GM12892 (cell line): Measurements from ENCODE around the gene SLC30A10.
"Not testable (repeated sequence)": the region's sequence is repeated elsewhere in the genome, so short reads cannot be mapped to it uniquely, and the experiment has no call there.

ENCODE experiments used
- DNase-seq: peaks from one replicate; pipeline ENCODE4 v3.0.0; 2011; ENCODE audit not compliant: insufficient read length
- FAIRE-seq: peaks from 2 replicates; lab custom pipeline; 2011; peaks lifted over from hg19 to GRCh38; lab: Jason Lieb, UNC
- POLR2A ChIP-seq: IDR thresholded peaks from 2 replicates; pipeline ENCODE4 v1.6.1; 2011; ENCODE audit warnings: low read depth, low read length, control low read depth
- POLR2AphosphoS5 ChIP-seq: IDR thresholded peaks from 2 replicates; pipeline ENCODE4 v1.6.1; 2011; ENCODE audit warnings: low read depth, low read length, control low read depth
- TAF1 ChIP-seq: IDR thresholded peaks from 2 replicates; pipeline ENCODE4 v1.6.1; 2011; ENCODE audit warnings: low read depth, mild to moderate bottlenecking, control low read depth, low read length, borderline replicate concordance

SLC30A10 gene

DNA sequence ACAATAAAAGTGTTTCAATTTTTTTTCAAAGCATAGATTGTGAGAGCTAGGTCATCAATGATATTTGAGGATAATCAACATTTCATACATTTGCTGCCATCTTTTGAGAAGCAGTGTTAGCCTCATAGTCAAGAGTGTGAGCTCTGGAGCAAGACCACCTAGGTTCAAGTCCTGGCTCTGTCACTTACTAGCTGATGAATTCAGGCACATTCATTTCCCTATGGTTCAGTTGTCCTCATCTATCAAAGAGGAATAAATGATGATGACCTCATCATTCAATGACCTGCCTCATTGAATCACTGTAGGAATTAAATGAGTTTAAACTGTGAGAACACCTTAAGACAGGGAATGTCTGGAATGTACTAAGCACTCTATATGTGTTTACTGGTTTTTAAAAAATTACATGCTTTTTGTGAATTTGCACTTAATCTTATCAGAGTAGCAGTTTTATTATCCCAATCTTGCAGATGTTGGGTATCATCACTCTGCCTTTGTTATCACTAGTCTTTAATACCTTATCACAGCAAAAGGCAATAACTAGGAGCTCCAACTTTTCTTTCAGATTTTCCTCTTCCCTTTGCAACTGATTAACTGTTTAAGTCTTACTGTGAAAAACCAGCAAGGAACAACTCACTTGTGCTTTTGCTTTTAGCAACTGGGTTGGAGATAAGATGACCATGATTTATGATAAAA is 47.4 kb downstream of the SLC30A10 start:
- TF ChIP-seq POLR2AphosphoS5 (no peak), POLR2A (no peak), TAF1 (no peak)
- FAIRE-seq (no peak), DNase-seq (no peak)

DNA sequence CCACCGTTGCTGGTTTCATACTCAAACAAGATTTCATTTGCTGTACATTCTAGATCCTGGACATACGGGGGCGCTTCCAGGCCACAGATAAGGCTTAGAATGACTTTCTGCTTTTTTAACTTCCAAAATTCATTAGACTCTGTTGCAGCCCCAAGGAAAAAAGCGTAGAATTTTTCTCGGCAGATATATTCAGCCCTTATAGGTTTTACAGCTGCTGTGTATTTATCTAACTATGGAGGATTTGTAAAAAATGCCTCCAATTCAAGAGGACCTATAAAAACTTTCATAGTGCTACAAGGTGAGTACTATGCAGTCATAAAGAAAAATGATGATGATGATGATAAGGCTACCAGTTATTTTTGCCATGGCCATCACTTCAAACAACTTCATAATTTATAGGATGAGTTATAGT is 51.6 kb downstream of the SLC30A10 start:
- TF ChIP-seq POLR2AphosphoS5 = no peak
- TF ChIP-seq POLR2A = no peak
- no peak for TF ChIP-seq TAF1
- FAIRE-seq (no peak), DNase-seq (no peak)

DNA sequence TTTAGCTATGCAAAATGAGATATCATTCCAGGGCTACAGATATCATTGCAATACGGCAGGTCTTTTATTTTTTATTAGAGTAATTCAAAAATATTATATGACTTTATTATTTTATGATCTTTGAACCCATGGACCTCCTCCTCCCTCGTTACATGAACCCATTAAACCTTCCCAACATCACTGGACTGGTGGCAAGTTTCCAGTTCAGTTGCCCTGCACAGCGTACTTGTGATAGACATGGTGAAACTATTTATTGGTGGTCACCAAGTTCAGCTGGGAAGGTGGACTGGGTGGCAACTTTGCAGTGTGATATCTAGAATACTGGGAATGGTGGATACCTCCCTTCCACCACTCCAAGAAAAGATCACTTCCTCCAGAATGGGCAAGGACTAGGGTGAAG is 52.5 kb downstream of the SLC30A10 start:
- no peak for FAIRE-seq
- DNase-seq = no peak
- no peak for TF ChIP-seq POLR2AphosphoS5
- no peak for TF ChIP-seq TAF1
- TF ChIP-seq POLR2A = no peak

DNA sequence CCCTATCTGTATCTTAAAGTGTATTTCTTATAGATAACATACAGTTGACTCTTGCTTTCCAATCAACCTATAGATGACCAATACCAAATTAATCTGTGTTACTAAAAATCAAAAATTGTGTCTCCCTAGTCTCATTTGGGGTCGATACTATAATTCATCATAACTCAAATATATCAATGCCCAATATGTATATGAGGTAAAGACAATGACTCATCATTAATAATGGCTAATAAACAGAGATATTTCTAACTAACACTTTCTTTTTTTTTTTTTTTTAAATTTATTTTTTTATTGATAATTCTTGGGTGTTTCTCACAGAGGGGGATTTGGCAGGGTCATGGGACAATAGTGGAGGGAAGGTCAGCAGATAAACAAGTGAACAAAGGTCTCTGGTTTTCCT is 55.8 kb downstream of the SLC30A10 start:
- not testable (repeated sequence) for DNase-seq, FAIRE-seq

DNA sequence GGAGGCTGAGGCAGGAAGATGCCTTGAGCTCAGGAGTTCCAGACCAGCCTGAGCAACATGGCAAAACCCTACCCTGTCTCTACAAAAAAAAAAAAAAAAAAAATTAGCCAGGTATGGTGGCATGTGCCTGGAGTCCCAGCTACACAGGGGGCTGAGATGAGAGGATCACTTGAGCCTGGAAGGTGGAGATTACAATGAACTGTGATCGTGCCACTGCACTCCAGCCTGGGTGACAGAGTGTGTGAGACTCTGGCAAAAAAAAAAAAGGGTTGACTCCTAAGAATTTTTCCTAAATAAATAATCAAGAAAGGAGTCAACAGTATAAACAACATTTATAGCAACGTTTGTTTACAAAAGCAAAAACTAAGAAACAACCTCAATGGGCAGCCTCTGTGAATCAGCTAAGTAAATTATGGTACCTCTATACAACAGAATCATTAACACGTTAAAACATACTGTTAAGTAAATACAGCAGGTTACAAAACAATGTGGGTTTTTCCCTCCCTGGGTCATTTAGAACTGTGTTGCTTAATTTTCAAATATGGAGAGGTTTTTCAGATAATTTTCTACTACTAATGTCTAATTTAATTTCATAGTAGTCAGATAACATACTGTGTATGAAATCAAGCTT is 56.8 kb downstream of the SLC30A10 start:
- FAIRE-seq = no peak
- TF ChIP-seq TAF1 (no peak), POLR2AphosphoS5 (no peak), POLR2A (no peak)
- DNase-seq = no peak

DNA sequence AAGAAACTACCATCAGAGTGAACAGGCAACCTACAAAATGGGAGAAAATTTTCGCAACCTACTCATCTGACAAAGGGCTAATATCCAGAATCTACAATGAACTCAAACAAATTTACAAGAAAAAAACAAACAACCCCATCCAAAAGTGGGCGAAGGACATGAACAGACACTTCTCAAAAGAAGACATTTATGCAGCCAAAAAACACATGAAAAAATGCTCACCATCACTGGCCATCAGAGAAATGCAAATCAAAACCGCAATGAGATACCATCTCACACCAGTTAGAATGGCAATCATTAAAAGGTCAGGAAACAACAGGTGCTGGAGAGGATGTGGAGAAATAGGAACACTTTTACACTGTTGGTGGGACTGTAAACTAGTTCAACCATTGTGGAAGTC is 59.7 kb downstream of the SLC30A10 start:
- not testable (repeated sequence) for DNase-seq, FAIRE-seq
